ENCODE results near the gene TENT4B.
"Not testable (repeated sequence)": the region's sequence is repeated elsewhere in the genome, so short reads cannot be mapped to it uniquely, and the experiment has no call there.

Gene TENT4B

DNA sequence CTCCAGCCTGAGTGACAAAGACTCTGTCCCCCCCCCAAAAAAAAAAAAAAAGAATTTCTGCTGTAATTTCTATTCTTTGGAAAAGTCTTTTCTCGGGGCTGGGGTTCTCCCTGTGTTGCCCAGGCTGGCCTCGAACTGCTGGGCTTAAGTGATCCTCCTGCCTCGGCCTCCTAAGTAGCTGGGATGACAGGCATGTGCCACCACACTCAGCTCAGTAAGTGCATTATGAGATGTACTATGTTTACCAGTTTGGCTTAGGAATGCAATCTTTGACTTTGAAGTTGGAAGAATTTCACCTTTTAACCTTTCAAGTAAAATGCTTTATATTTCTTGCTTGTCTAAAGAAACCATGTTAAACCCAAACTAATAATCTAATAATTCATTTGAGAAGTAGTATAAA lies 85.2 kb downstream of the TENT4B start:
- DNase-seq = no peak

DNA sequence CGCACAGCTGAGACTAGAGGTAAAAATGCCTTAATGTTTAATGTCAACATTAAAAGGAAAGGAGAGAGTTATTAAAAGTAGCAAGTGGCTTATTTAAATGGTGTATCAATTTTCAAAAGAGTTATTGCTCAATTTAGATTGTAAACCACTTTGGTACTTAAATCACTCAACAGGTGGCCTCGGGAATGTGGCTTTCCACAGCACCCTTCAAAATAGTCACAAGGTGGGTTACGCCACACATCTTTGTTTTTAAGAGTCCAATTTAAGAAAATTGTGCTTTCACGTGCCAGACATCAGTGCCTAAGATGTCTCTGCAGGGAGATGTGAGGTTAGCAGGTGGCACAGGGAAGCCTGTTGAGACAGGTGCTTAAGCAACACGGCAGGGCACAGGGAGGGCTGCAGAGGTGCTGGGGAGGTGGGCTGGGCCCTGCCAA lies 85.8 kb downstream of the TENT4B start:
- DNase-seq = no peak

DNA sequence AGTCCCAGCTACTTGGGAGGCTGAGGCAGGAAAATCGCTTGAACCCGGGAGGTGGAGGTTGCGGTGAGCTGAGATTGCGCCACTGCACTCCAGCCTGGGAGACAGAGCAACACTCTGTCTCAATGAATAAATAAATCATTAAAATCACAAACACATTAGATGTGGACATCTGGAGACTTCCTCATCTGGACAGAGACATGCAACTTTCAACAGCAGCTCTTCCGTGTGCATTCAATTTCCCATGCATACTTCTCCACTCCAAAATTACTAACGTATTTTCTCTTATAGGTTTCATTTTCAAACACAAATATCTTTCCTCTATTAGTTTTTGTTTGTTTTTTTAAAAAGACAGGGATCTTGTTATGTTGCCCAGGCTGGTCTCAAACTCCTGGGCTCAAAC lies 89.9 kb downstream of the TENT4B start:
- not testable (repeated sequence) for DNase-seq

GRCh38 chr16:50244140-50244503 lies 91.0 kb downstream of the TENT4B start:
- no peak for DNase-seq

- no peak for DNase-seq
Measured at GRCh38 chr16:50244504-50245416, 91.7 kb downstream of the TENT4B start.

DNA sequence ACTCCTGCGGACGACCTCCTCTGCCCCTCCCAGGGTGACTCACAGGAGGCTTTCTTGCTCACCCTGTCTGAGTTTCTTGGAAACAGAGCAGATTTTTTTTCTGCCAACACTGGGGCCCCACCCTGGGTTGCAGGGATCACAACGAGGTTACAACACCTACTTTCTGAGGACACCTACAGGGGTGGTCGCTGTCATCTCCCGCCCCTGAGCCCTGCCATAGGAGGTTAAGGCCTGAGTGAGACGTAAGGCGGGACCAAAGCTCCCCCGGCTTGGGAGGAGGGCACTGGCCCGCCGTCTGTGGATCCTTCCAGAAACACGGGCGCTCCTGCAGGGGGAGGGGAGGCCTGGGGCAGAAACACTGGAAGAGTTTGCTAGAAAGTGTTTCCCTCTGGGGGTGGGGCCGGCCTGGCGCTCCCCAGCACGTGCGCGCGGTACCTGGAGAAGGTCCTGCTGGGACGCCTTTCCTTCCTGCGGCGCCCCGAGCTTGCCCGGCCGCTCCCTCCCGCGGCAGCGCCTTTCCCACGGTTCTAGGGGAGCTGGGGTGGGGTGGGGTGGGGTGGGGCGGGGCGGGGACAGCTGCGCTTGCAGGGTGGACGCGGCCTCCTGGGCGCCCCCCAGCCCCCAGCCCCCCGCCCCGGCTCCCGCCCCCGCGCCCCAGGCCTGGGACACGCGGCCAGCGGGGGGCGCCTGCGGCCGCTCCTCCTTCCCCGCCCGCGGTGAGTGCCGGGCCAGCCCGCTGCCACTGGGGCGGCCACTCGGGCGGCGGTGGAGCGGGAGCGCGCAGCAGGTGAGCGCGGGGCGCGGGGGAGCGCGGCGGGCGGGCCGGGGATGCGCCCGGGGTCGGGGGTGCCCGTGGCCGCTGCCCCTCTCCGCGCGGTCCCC lies 92.6 kb downstream of the TENT4B start:
- DNase-seq = no peak

- DNase-seq = no peak
Measured at GRCh38 chr16:50246299-50247122, 93.4 kb downstream of the TENT4B start.

- no peak for DNase-seq
Measured at GRCh38 chr16:50247123-50247905, 94.2 kb downstream of the TENT4B start.

- DNase-seq = no peak
Measured at GRCh38 chr16:50247906-50248608, 95.0 kb downstream of the TENT4B start.

DNA sequence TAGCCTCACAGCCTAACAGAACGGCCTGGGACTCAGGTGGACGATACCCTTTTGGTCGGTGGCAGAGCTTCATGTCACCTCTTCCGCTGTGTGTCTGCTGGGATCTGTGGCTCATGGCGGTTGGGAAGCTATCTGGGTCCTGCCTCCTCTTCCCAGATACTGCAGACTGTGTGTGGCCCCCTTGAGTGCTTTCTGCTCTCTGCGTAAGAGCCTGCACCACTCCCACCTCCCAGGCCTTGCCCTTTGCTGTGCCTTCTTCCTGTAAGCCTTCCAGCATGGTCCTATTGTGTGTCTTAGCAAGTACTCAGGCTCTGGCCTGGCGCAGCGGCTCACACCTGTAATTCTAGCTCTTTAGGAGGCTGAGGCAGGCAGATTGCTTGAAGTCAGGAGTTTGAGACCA lies 95.7 kb downstream of the TENT4B start:
- no peak for DNase-seq

DNA sequence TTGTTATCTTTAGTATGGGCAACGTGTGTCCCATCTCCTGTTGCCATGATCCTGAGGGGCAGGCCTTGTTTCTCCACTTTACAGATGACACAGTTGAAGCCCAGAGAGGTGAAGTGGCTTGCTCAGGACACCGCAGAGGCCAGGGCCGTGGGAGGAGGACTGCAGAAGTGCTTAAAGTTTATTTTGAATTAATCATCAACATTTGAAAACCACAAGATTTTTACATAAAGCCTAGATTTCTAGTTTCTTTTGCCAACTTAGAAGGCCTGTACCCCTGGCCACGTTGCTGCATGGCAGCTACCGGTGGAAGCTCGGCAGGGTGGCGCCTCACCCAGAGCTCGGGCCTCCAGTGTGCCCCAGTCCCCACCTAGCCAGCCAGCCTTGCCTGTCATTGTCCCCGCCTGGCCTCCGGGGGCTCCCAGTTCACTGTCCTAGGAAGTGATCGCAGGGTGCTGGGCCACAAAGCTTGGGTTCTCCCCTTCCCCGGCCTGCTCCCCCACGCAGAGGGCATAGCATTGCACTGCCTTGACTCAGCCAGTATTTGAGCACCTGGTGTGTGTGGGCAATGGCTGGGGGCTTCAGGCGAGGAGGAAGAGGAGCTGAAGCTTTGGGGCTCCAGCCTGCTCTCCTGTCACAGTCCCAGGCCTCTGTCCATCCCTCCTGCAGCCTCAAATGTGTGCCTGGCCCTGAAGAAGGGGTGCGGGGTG lies 98.4 kb downstream of the TENT4B start:
- DNase-seq = no peak

- no peak for DNase-seq
Measured at GRCh38 chr16:50252082-50252611, 99.0 kb downstream of the TENT4B start.

DNA sequence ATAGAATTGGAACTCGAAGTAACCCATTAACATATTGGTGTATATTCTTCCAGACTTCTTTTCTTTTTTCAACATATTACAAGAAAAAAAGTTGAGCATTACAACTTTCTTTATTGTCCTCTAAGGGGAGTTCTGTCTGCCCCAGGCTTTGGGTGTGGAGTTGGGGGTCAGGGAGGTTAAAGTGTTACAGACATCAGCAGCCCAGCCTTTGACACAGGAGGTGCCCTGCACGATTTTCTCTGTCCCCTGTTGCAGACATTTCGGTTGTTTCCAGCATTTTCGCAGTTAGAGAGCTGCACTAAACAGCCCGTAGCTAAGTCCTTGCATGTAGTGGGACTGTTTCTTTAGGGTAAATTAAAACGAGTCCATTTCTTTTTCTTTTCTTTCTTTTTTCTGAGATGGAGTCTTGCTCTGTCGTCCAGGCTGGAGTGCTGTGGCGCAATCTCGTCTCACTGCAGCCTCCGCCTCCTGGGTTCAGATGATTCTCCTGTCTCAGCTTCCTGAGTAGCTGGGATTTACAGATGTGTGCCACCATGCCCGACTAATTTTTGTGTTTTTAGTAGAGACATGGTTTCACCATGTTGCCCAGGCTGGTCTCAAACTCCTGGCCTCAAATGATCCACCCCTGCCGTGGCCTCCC lies 99.9 kb downstream of the TENT4B start:
- no peak for DNase-seq

DNA sequence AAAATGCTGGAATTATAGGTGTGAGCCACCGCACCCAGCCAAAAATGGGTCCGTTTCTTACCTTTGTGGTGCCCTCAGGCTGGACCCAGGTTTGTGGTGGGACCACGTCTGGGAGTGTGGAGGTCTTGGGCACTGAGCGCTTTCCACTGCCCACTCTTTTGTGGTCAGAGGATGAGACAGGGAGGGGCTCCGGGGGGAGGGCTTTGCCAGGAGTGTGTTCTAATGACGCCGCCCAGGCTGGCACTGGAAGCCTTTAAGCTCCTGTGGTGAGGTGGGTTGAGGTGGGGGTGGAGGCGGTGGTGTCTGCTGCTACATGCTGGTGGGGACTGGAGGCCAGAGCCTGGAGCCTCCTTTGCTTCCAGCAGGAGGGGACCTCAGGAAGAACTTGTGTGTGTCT lies 100.4 kb downstream of the TENT4B start:
- no peak for DNase-seq

GRCh38 chr16:50254072-50254471 lies 101.0 kb downstream of the TENT4B start:
- DNase-seq = no peak

- DNase-seq = no peak
Measured at GRCh38 chr16:50255538-50255937, 102.4 kb downstream of the TENT4B start.

- DNase-seq = no peak
Measured at GRCh38 chr16:50256604-50257003, 103.5 kb downstream of the TENT4B start.

DNA sequence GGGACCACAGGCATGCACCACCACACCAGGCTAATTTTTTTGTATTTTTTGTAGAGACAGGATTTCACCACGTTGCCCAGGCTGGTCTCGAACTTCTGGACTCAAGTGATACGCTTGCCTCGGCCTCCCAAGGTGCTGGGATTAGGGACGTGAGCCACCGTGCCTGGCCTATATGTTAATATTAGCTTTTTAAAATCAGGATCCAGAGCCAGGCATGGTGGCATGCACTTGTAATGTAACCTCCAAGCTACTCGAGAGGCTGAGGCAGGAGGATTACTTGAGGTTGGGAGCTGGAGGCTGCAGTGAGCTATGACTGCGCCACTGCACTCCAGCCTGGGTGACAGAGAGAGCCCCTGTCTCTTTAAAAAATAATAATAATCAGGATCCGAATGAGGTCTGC lies 104.8 kb downstream of the TENT4B start:
- no peak for DNase-seq

- DNase-seq = peak; percentile 61
Measured at GRCh38 chr16:50259334-50260205, 106.5 kb downstream of the TENT4B start.

Data from NCI-H1092 (cell line).